CD4-positive, CD25-positive, alpha-beta regulatory T cell (primary cell): Measurements from ENCODE around the gene ATXN1. TPM values are rescaled to one million over a fixed set of nuclear protein-coding genes. Genes with fewer than 3 reads are reported as not detected.
"Not testable (repeated sequence)": the region's sequence is repeated elsewhere in the genome, so short reads cannot be mapped to it uniquely, and the experiment has no call there.

Experiments used
- ATAC-seq, 2 donors: fragments of 150-1000 bp; cut with Tn5 transposase; one replicate each; pipeline ENCODE4 v1.10.0; 2021; ENCODE audit warnings: low read depth in 2 of 2, moderate number of reproducible peaks in 2 of 2, moderate library complexity in 1 of 2
- DNase-seq, 3 donors: peaks; one replicate each; pipeline versions ENCODE4 v3.0.0 to v3.0.0-alpha.2; 2012 to 2022; ENCODE audit warnings: mixed read lengths in 1 of 3
- H3K27ac ChIP-seq: one replicate; pipeline ENCODE4 v1.7.0; 2013; ENCODE audit warnings: mild to moderate bottlenecking, low read length; ENCODE audit not compliant: insufficient read depth, poor library complexity, severe bottlenecking
- H3K27me3 ChIP-seq: one replicate; pipeline ENCODE4 v1.7.0; 2013; ENCODE audit warnings: low read length; ENCODE audit not compliant: control insufficient read depth, insufficient read depth
- H3K36me3 ChIP-seq: one replicate; pipeline ENCODE4 v1.7.0; 2013; ENCODE audit warnings: mild to moderate bottlenecking, low read length, moderate library complexity; ENCODE audit not compliant: control insufficient read depth, insufficient read depth
- H3K4me1 ChIP-seq: 2 replicates; pipeline ENCODE4 v1.7.0; 2013; ENCODE audit warnings: mild to moderate bottlenecking, low read length; ENCODE audit not compliant: insufficient read depth, control insufficient read depth, poor library complexity, severe bottlenecking
- H3K4me3 ChIP-seq: one replicate; pipeline ENCODE4 v1.7.0; 2013; ENCODE audit warnings: low read depth, mild to moderate bottlenecking, low read length, moderate library complexity
- H3K9me3 ChIP-seq, 2 experiments: 1 replicate in 1 of 2; 2 replicates in 1 of 2; pipeline ENCODE4 v1.7.0; 2013; ENCODE audit warnings: low read length in 2 of 2, mild to moderate bottlenecking in 1 of 2, moderate library complexity in 1 of 2; ENCODE audit not compliant: control insufficient read depth in 2 of 2
- H3K27ac Mint-ChIP-seq, 3 donors: one replicate each; pipeline ENCODE4 v1.8.0; 2020 to 2022; ENCODE audit warnings: mild to moderate bottlenecking in 3 of 3, mixed read lengths in 3 of 3, moderate library complexity in 2 of 3
- H3K27me3 Mint-ChIP-seq: one replicate; pipeline ENCODE4 v1.8.0; 2022; ENCODE audit warnings: mild to moderate bottlenecking, mixed read lengths
- H3K36me3 Mint-ChIP-seq: one replicate; pipeline ENCODE4 v1.8.0; 2020; ENCODE audit warnings: mixed read lengths
- H3K4me1 Mint-ChIP-seq, 4 donors: one replicate each; pipeline ENCODE4 v1.8.0; 2020 to 2022; ENCODE audit warnings: mixed read lengths in 4 of 4, mild to moderate bottlenecking in 1 of 4
- H3K4me3 Mint-ChIP-seq, 4 donors: one replicate each; pipeline ENCODE4 v1.8.0; 2020 to 2022; ENCODE audit warnings: mild to moderate bottlenecking in 4 of 4, mixed read lengths in 4 of 4, moderate library complexity in 3 of 4
- H3K9me3 Mint-ChIP-seq, 7 donors: one replicate each; pipeline ENCODE4 v1.8.0; 2020 to 2022; ENCODE audit warnings: mixed read lengths in 7 of 7, mild to moderate bottlenecking in 3 of 7, moderate library complexity in 2 of 7
- polyA plus RNA-seq, 4 donors: library from polyadenylated mRNA; unstranded; fragments of 300-500 nt; fragmentation: Illumina TruSeq; gene quantifications; one replicate each; pipeline ENCODE4 v1.2.3, GENCODE V29; 2021
- total RNA-seq: library from RNA; stranded (reverse); gene quantifications from one replicate; pipeline ENCODE4 v1.2.3, GENCODE V29; 2022

The ATXN1 gene
- total and polyA plus RNA-seq, 5 donors from 2014 or later = 15.8 to 191 (median 19.2) TPM

- no peaks in the 10 kb centered on the region for H3K4me1 ChIP-seq
- no peak overlapping the region for H3K27ac ChIP-seq
- no peak for ATAC-seq
- no peaks in the 10 kb centered on the region for H3K27me3 ChIP-seq
- H3K4me3 ChIP-seq = no peak overlapping the region
- no peaks in the 10 kb centered on the region for H3K36me3 ChIP-seq
- H3K9me3 ChIP-seq = no peaks in the 10 kb centered on the region
- Mint-ChIP-seq H3K4me3 (no peak overlapping the region), H3K36me3 (no peaks in the 10 kb centered on the region), H3K27me3 (peaks cover 10% of the 10 kb centered on the region), H3K9me3 (no peaks in the 10 kb centered on the region), H3K27ac (no peak overlapping the region), H3K4me1 (no peaks in the 10 kb centered on the region)
- DNase-seq = no peak
These were observed 496.5 kb downstream of the ATXN1 start for GRCh38 chr6:16264785-16265184.

- DNase-seq, H3K27ac ChIP-seq, H3K4me3 ChIP-seq, H3K4me1 Mint-ChIP-seq, H3K4me3 Mint-ChIP-seq, H3K27me3 ChIP-seq, H3K36me3 ChIP-seq, H3K9me3 ChIP-seq, H3K4me1 ChIP-seq, H3K27ac Mint-ChIP-seq, H3K9me3 Mint-ChIP-seq, H3K36me3 Mint-ChIP-seq, ATAC-seq: not testable (repeated sequence)
- H3K27me3 Mint-ChIP-seq = peaks cover 10% of the 10 kb centered on the region
These were observed 497.7 kb downstream of the ATXN1 start for GRCh38 chr6:16263464-16264099.

- not testable (repeated sequence) for H3K4me3 ChIP-seq, H3K9me3 Mint-ChIP-seq, ATAC-seq, H3K4me1 ChIP-seq, H3K4me3 Mint-ChIP-seq, DNase-seq, H3K27me3 Mint-ChIP-seq, H3K4me1 Mint-ChIP-seq, H3K36me3 ChIP-seq, H3K27ac Mint-ChIP-seq, H3K27me3 ChIP-seq, H3K9me3 ChIP-seq, H3K27ac ChIP-seq, H3K36me3 Mint-ChIP-seq
These were observed 498.5 kb downstream of the ATXN1 start for GRCh38 chr6:16262773-16263172.

- not testable (repeated sequence) for H3K4me3 ChIP-seq, DNase-seq, H3K27ac Mint-ChIP-seq, H3K9me3 Mint-ChIP-seq, H3K9me3 ChIP-seq, H3K27me3 Mint-ChIP-seq, H3K4me1 Mint-ChIP-seq, ATAC-seq, H3K27ac ChIP-seq, H3K27me3 ChIP-seq, H3K36me3 ChIP-seq, H3K4me1 ChIP-seq, H3K36me3 Mint-ChIP-seq, H3K4me3 Mint-ChIP-seq
These were observed 500.7 kb downstream of the ATXN1 start for GRCh38 chr6:16260602-16261001.

GRCh38 chr6:16259604-16260003, 501.7 kb downstream of the ATXN1 start:
- H3K9me3 Mint-ChIP-seq, H3K27me3 Mint-ChIP-seq, H3K4me3 Mint-ChIP-seq, H3K4me1 ChIP-seq, H3K9me3 ChIP-seq, H3K4me1 Mint-ChIP-seq, H3K4me3 ChIP-seq, H3K36me3 ChIP-seq, H3K27ac ChIP-seq, ATAC-seq, DNase-seq, H3K27me3 ChIP-seq, H3K36me3 Mint-ChIP-seq, H3K27ac Mint-ChIP-seq: not testable (repeated sequence)

- Histone ChIP-seq H3K27ac (no peak overlapping the region), H3K9me3 (no peaks in the 10 kb centered on the region), H3K4me1 (no peaks in the 10 kb centered on the region), H3K27me3 (no peaks in the 10 kb centered on the region), H3K36me3 (no peaks in the 10 kb centered on the region), H3K4me3 (no peak overlapping the region)
- Mint-ChIP-seq H3K4me1 (no peaks in the 10 kb centered on the region), H3K4me3 (no peak overlapping the region), H3K9me3 (peaks cover 0 to 3% (median 0%) of the 10 kb centered on the region in 7 donors), H3K27ac (no peak overlapping the region), H3K36me3 (no peaks in the 10 kb centered on the region), H3K27me3 (peaks cover 12% of the 10 kb centered on the region)
- ATAC-seq (no peak), DNase-seq (no peak)
These were observed 502.6 kb downstream of the ATXN1 start for GRCh38 chr6:16258709-16259075.

- Histone ChIP-seq H3K27me3 (no peaks in the 10 kb centered on the region), H3K4me1 (no peaks in the 10 kb centered on the region), H3K9me3 (no peaks in the 10 kb centered on the region), H3K4me3 (no peak overlapping the region), H3K27ac (no peak overlapping the region), H3K36me3 (no peaks in the 10 kb centered on the region)
- Mint-ChIP-seq H3K27me3 (peaks cover 7% of the 10 kb centered on the region), H3K4me1 (no peaks in the 10 kb centered on the region), H3K9me3 (peaks cover 0 to 3% (median 0%) of the 10 kb centered on the region in 7 donors), H3K36me3 (no peaks in the 10 kb centered on the region), H3K27ac (no peak overlapping the region), H3K4me3 (no peak overlapping the region)
- ATAC-seq = no peak
- no peak for DNase-seq
These were observed 503.1 kb downstream of the ATXN1 start for GRCh38 chr6:16257999-16258708.

- no peak for ATAC-seq
These were observed 504.5 kb downstream of the ATXN1 start for GRCh38 chr6:16256781-16257180.

More at GRCh38 chr6:16256781-16257180, 504.5 kb downstream of the ATXN1 start:
- Histone ChIP-seq H3K27me3 (no peaks in the 10 kb centered on the region), H3K27ac (no peak overlapping the region), H3K9me3 (no peaks in the 10 kb centered on the region), H3K36me3 (no peaks in the 10 kb centered on the region), H3K4me1 (no peaks in the 10 kb centered on the region), H3K4me3 (no peak overlapping the region)
- Mint-ChIP-seq H3K27ac (no peak overlapping the region), H3K27me3 (peaks cover 7% of the 10 kb centered on the region), H3K4me3 (no peak overlapping the region), H3K9me3 (peaks cover 0 to 5% (median 0%) of the 10 kb centered on the region in 7 donors), H3K4me1 (no peaks in the 10 kb centered on the region), H3K36me3 (no peaks in the 10 kb centered on the region)
- no peak for DNase-seq
